ENCODE results near the gene RYR2. TPM values are rescaled to one million over a fixed set of nuclear protein-coding genes. Genes with fewer than 3 reads are reported as not detected.

The RYR2 gene
- polyA plus RNA-seq, 1 of the 3 experiments (the other 2 are of a cell fraction) = under 0.01 TPM

DNA sequence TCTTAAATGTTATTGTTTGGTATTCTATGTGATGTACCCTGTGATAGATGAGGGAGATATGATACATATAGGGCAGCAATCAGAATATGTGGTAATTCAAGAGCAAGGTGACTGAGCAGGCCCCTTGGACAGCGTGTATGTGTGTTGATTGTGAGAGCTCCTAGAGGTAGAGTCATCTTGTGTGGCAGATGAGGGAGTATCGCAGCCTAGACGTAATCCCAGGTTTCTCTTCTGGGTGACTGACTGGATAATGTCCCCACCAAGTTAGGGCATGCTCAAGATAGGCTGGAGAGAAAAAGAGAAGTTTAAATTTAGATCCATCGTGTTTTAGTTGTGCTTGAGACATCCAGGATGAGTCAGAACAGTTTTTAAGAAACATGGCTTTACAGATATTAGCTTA is 663.5 kb downstream of the RYR2 start:
- Histone ChIP-seq H3K4me1 (ENCODE audit: control insufficient read depth in 1 of 2, insufficient read depth in 2 of 2, low read depth in 1 of 2, low read length in 1 of 2) (no peaks in the 10 kb centered on the region; a peak in 1 of 4 replicates), H3K27me3 (ENCODE audit: insufficient read depth) (no peaks in the 10 kb centered on the region), H4K20me1 (ENCODE audit: insufficient read depth) (no peaks in the 10 kb centered on the region), H3K27ac (ENCODE audit: low read depth in 2 of 2, low read length in 1 of 2) (no peak overlapping the region), H3K9me3 (no peaks in the 10 kb centered on the region), H3K36me3 (replicated peaks in 1 of 2; ENCODE audit: control insufficient read depth in 1 of 2, insufficient read depth in 2 of 2, low read length in 1 of 2) (no peaks in the 10 kb centered on the region), H3K4me3 (ENCODE audit: low read depth in 2 of 2, low read length in 1 of 2) (no peak overlapping the region), H3K9me2 (no peaks in the 10 kb centered on the region), H3K79me2 (ENCODE audit: insufficient read depth) (no peaks in the 10 kb centered on the region), H3K9ac (no peak overlapping the region), H3K4me2 (no peak overlapping the region), H2AFZ (ENCODE audit: low read depth) (no peak overlapping the region), H3F3A (replicated peaks; ENCODE audit: insufficient read depth) (no peaks in the 10 kb centered on the region)
- 51% methylated on average over 4 of the region's 4 CpGs for WGBS (ENCODE audit: low lambda C conversion rate)
- CTCF ChIA-PET = interaction anchor here (1.0 to 1.5 kb wide), 2 partner anchors 28 to 33 kb away, joined by 4 to 5 read pairs; no protein-coding TSS in a partner anchor
- POLR2A ChIA-PET = no interaction called here
- no peak for DNase-seq
- TF ChIP-seq, protein P1, sequence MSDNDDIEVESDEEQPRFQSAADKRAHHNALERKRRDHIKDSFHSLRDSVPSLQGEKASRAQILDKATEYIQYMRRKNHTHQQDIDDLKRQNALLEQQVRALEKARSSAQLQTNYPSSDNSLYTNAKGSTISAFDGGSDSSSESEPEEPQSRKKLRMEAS (IDR thresholded peaks at IDR 0.05; ENCODE audit: low read depth) = no peak
- no peak for TF ChIP-seq EP300 (IDR thresholded peaks at IDR 0.05; ENCODE audit: borderline replicate concordance in 1 of 2, low read depth in 1 of 2, low read length in 1 of 2)
- TF ChIP-seq FOSL2 (IDR thresholded peaks at IDR 0.05; ENCODE audit: borderline replicate concordance, low read depth) = no peak
- TF ChIP-seq JUND (IDR thresholded peaks at IDR 0.05) = no peak
- no peak for TF ChIP-seq POLR2AphosphoS5 (IDR thresholded peaks at IDR 0.05; ENCODE audit: low read depth, low read length)
- no peak for TF ChIP-seq RAD21 (IDR thresholded peaks at IDR 0.05; ENCODE audit: low read length)
- TF ChIP-seq, protein P2, sequence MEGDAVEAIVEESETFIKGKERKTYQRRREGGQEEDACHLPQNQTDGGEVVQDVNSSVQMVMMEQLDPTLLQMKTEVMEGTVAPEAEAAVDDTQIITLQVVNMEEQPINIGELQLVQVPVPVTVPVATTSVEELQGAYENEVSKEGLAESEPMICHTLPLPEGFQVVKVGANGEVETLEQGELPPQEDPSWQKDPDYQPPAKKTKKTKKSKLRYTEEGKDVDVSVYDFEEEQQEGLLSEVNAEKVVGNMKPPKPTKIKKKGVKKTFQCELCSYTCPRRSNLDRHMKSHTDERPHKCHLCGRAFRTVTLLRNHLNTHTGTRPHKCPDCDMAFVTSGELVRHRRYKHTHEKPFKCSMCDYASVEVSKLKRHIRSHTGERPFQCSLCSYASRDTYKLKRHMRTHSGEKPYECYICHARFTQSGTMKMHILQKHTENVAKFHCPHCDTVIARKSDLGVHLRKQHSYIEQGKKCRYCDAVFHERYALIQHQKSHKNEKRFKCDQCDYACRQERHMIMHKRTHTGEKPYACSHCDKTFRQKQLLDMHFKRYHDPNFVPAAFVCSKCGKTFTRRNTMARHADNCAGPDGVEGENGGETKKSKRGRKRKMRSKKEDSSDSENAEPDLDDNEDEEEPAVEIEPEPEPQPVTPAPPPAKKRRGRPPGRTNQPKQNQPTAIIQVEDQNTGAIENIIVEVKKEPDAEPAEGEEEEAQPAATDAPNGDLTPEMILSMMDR (IDR thresholded peaks at IDR 0.05) = no peak
- no peak for TF ChIP-seq NFIC (IDR thresholded peaks at IDR 0.05; ENCODE audit: borderline replicate concordance)

DNA sequence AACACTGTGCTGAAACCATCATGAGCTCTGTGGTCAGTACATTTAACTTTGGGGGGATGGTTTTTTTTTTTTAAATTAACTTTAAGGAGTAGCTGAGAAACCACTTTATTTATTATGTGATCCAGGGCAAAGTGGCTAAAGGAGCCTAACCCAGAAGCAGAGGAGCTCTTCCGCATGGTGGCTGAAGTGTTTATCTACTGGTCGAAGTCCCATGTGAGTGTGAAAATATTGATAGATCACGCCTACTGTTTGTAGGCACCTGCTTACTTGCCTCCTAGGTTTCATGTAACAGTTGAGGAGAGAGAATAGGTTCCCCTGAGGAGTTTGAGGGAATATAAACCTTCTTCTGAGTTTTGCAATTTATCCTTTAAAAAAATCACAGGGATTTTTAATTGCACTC is 667.4 kb downstream of the RYR2 start:
- WGBS (ENCODE audit: low lambda C conversion rate) = 47% methylated on average over 3 of the region's 3 CpGs
- no peaks in the 10 kb centered on the region for H3F3A ChIP-seq (replicated peaks; ENCODE audit: insufficient read depth)
- CTCF ChIA-PET = interaction anchor here (1.0 to 1.1 kb wide), 2 partner anchors 10 to 98 kb away, joined by 3 read pairs; no protein-coding TSS in a partner anchor
- no peaks in the 10 kb centered on the region for H4K20me1 ChIP-seq (ENCODE audit: insufficient read depth)
- no peak overlapping the region for H3K27ac ChIP-seq (ENCODE audit: low read depth in 2 of 2, low read length in 1 of 2)
- peaks cover 0 to 2% of the 10 kb centered on the region in 2 experiments; a peak in 2 of 4 replicates for H3K4me1 ChIP-seq (ENCODE audit: control insufficient read depth in 1 of 2, insufficient read depth in 2 of 2, low read depth in 1 of 2, low read length in 1 of 2)
- DNase-seq = no peak
- H3K79me2 ChIP-seq (ENCODE audit: insufficient read depth) = no peaks in the 10 kb centered on the region
- no peak overlapping the region for H3K4me3 ChIP-seq (ENCODE audit: low read depth in 2 of 2, low read length in 1 of 2)
- no peaks in the 10 kb centered on the region for H3K9me3 ChIP-seq
- H3K9me2 ChIP-seq = no peaks in the 10 kb centered on the region
- no peak overlapping the region for H2AFZ ChIP-seq (ENCODE audit: low read depth)
- POLR2A ChIA-PET = no interaction called here
- H3K9ac ChIP-seq = no peak overlapping the region
- no peak overlapping the region for H3K4me2 ChIP-seq
- no peaks in the 10 kb centered on the region for H3K36me3 ChIP-seq (replicated peaks in 1 of 2; ENCODE audit: control insufficient read depth in 1 of 2, insufficient read depth in 2 of 2, low read length in 1 of 2)
- no peaks in the 10 kb centered on the region for H3K27me3 ChIP-seq (ENCODE audit: insufficient read depth)
- TF ChIP-seq JUND (IDR thresholded peaks at IDR 0.05) (no peak), YY1 (IDR thresholded peaks at IDR 0.05; ENCODE audit: low read depth) (no peak), TEAD4 (IDR thresholded peaks at IDR 0.05; ENCODE audit: borderline replicate concordance, insufficient read depth) (no peak), RFX5 (IDR thresholded peaks at IDR 0.05; ENCODE audit: low read length) (no peak), ELF1 (IDR thresholded peaks at IDR 0.05) (no peak), TCF12 (IDR thresholded peaks at IDR 0.05) (no peak), NFIC (IDR thresholded peaks at IDR 0.05; ENCODE audit: borderline replicate concordance) (no peak), SIN3A (IDR thresholded peaks at IDR 0.05; ENCODE audit: borderline replicate concordance, low read depth, low read length) (no peak), FOXJ3 (CRISPR knock-in tag; IDR thresholded peaks at IDR 0.05) (no peak), CHD2 (IDR thresholded peaks at IDR 0.05; ENCODE audit: low read length, partially characterized antibody) (no peak), RAD21 (IDR thresholded peaks at IDR 0.05; ENCODE audit: low read length) (no peak), SMC3 (IDR thresholded peaks at IDR 0.05; ENCODE audit: low read depth, low read length) (no peak), FOXM1 (IDR thresholded peaks at IDR 0.05; ENCODE audit: low read depth) (no peak), EP300 (IDR thresholded peaks at IDR 0.05; ENCODE audit: borderline replicate concordance in 1 of 2, low read depth in 1 of 2, low read length in 1 of 2) (no peak), FOSL2 (IDR thresholded peaks at IDR 0.05; ENCODE audit: borderline replicate concordance, low read depth) (no peak), EZH2phosphoT487 (IDR thresholded peaks at IDR 0.05; ENCODE audit: borderline replicate concordance, low read depth) (no peak), MEF2A (IDR thresholded peaks at IDR 0.05; ENCODE audit: borderline replicate concordance, low read depth) (no peak)
- TF ChIP-seq, protein P2 (IDR thresholded peaks at IDR 0.05) = no peak
- TF ChIP-seq, protein P1 (IDR thresholded peaks at IDR 0.05; ENCODE audit: low read depth) = no peak
- TF ChIP-seq, protein P3, sequence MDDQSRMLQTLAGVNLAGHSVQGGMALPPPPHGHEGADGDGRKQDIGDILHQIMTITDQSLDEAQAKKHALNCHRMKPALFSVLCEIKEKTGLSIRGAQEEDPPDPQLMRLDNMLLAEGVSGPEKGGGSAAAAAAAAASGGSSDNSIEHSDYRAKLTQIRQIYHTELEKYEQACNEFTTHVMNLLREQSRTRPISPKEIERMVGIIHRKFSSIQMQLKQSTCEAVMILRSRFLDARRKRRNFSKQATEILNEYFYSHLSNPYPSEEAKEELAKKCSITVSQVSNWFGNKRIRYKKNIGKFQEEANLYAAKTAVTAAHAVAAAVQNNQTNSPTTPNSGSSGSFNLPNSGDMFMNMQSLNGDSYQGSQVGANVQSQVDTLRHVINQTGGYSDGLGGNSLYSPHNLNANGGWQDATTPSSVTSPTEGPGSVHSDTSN (IDR thresholded peaks at IDR 0.05) = no peak

Measured in SK-N-SH (cell line).